ENCODE data around the gene LACC1.

Gene LACC1

GRCh38 chr13:43879755-43880181 is at the start of gene LACC1:
LACC1 (plus strand) TSS chr13:43879904; CDS start chr13:43880986, 1,082 bp downstream.
- peak; percentile 19 to 52 for DNase-seq

GRCh38 chr13:43830497-43830881 is 49.2 kb upstream of the LACC1 start:
- no peak for DNase-seq

GRCh38 chr13:43831088-43831487 is 48.6 kb upstream of the LACC1 start:
- DNase-seq = no peak

GRCh38 chr13:43835701-43836100 is 44.0 kb upstream of the LACC1 start:
- no peak for DNase-seq

- DNase-seq = no peak
Measured at GRCh38 chr13:43838909-43839308, 40.8 kb upstream of the LACC1 start.

- DNase-seq = no peak
Measured at GRCh38 chr13:43846496-43847158, 33.1 kb upstream of the LACC1 start.

GRCh38 chr13:43848001-43848649 is 31.6 kb upstream of the LACC1 start:
- DNase-seq = no peak

- no peak for DNase-seq
Measured at GRCh38 chr13:43850873-43851272, 28.8 kb upstream of the LACC1 start.

- no peak for DNase-seq
Measured at GRCh38 chr13:43852923-43853404, 26.7 kb upstream of the LACC1 start.

GRCh38 chr13:43861863-43862262 is 17.8 kb upstream of the LACC1 start:
- no peak for DNase-seq

GRCh38 chr13:43864921-43865320 is 14.8 kb upstream of the LACC1 start:
- no peak for DNase-seq

- DNase-seq = no peak
Measured at GRCh38 chr13:43865892-43866291, 13.8 kb upstream of the LACC1 start.

- DNase-seq = no peak
Measured at GRCh38 chr13:43872181-43872580, 7.5 kb upstream of the LACC1 start.

GRCh38 chr13:43874504-43875092 is 5.1 kb upstream of the LACC1 start:
- DNase-seq = peak in 1 of 2 donors; percentile 29

- DNase-seq = no peak
Measured at GRCh38 chr13:43876366-43876765, 3.3 kb upstream of the LACC1 start.

GRCh38 chr13:43877326-43877725 is 2.4 kb upstream of the LACC1 start:
- no peak for DNase-seq

GRCh38 chr13:43877766-43878165 is 1.9 kb upstream of the LACC1 start:
- DNase-seq = no peak

GRCh38 chr13:43878892-43879754 is 581 bp upstream of the LACC1 start, which contains the start of gene CCDC122:
CCDC122 (minus strand) TSS chr13:43879740; CDS start chr13:43869376, 10,364 bp downstream.
- DNase-seq = peak; percentile 80 to 81

GRCh38 chr13:43880214-43880855 is 631 bp downstream of the LACC1 start:
- DNase-seq = no peak

- DNase-seq = no peak
Measured at GRCh38 chr13:43880926-43881325, 1.2 kb downstream of the LACC1 start.

- no peak for DNase-seq
Measured at GRCh38 chr13:43881580-43881979, 1.9 kb downstream of the LACC1 start.

GRCh38 chr13:43883631-43884030 is 3.9 kb downstream of the LACC1 start:
- no peak for DNase-seq

Measured in CD4-positive, alpha-beta T cell treated with Interferon alpha-2 for 1 hour (primary cell).